Testis (tissue), 3 donors: ENCODE data around the gene NUP85. TPM values are rescaled to one million over a fixed set of nuclear protein-coding genes. Genes with fewer than 3 reads are reported as not detected.

Source experiments
- DNase-seq: peaks from one replicate; pipeline ENCODE4 v3.0.0-alpha.2; 2019
- H3K27ac ChIP-seq, 2 donors: fragments of 200-600 bp; sonication (generic); one replicate each; pipeline ENCODE4 v1.5.1; 2019
- H3K27me3 ChIP-seq: fragments of 200-600 bp; sonication (generic); one replicate; pipeline ENCODE4 v1.5.1; 2019
- H3K36me3 ChIP-seq: fragments of 200-600 bp; sonication (generic); one replicate; pipeline ENCODE4 v1.5.1; 2017; ENCODE audit warnings: low read depth; ENCODE audit errors: missing control alignments
- H3K4me1 ChIP-seq: fragments of 200-600 bp; sonication (generic); one replicate; pipeline ENCODE4 v1.5.1; 2019
- H3K4me3 ChIP-seq, 2 donors: fragments of 200-600 bp; sonication (generic); one replicate each; pipeline ENCODE4 v1.5.1; 2017 to 2019
- H3K9me3 ChIP-seq: fragments of 200-600 bp; sonication (generic); one replicate; pipeline ENCODE4 v1.5.1; 2017
- POLR2A ChIP-seq: fragments of 450-650 bp; IDR thresholded peaks from one replicate; pipeline ENCODE4 v1.6.1; 2017; ENCODE audit warnings: antibody characterized with exemption, mild to moderate bottlenecking, moderate library complexity
- WGBS, 2 donors: methylation state at CpG; one replicate each; pipeline ENCODE4 v1.1.5; 2018; 5-methylcytosine and 5-hydroxymethylcytosine counted together
- intact Hi-C: fragments of 100-400 bp; cut with DNase I; formaldehyde crosslinking; loops from one replicate; pipeline ENCODE4 v1.15.1; 2023; ENCODE audit warnings: low total_unique reads
- polyA plus RNA-seq: library from polyadenylated mRNA; stranded (reverse); fragments of 350-450 nt; fragmentation: Illumina TruSeq; extraction: RNeasy Lipid Tissue Mini Kit (QIAGEN cat#74804); gene quantifications from one replicate; pipeline ENCODE4 v1.2.3, GENCODE V29; 2014; ENCODE audit warnings: low read depth, low replicate concordance; ENCODE audit not compliant: insufficient read depth
- total RNA-seq, 2 donors: library from RNA; depleted of rRNA; stranded (reverse); fragments of >200 nt; gene quantifications; one replicate each; pipeline ENCODE4 v1.2.3, GENCODE V29; 2016
- TF ChIP-seq, protein P1 (sequence below), 3 experiments: fragments of 450-650 bp in 2 of 3; fragments of 200-600 bp in 1 of 3; sonication (generic) in 1 of 3; IDR thresholded peaks; one replicate each; pipeline ENCODE4 v1.5.1; 2016 to 2019; ENCODE audit warnings: antibody characterized with exemption in 3 of 3, mild to moderate bottlenecking in 2 of 3, moderate library complexity in 1 of 3

The NUP85 gene
- total and polyA plus RNA-seq, 3 donors from 2014 or later, result 52.6 to 76.1 (median 57.8) TPM

DNA sequence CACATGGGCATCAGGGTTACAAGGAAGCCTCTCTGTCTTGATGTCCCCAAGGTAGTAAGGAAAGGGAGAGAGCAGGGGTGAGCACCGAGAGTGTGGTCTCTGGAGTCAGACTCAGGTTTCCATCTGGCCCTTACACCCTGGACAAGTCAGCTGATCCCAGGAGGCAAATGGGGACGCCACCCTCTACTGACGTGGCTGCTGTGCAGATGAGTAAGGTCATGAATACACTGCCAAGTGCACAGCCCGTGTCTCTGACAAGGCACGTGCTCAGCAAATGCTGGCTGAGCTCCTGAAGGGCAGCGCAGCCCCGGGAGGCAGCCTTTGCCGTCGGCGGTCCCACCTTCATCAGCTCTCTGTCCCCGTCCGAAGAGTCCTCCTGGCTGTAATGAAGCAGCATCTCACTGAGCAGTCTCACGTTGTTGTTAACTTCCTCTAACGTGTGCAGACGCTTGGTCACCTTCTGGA, 36.5 kb downstream of the NUP85 start:
- H3K4me3 ChIP-seq, result no peak overlapping the region
- peaks cover 14% of the 10 kb centered on the region for H3K4me1 ChIP-seq
- H3K9me3 ChIP-seq, result no peaks in the 10 kb centered on the region
- no peak for DNase-seq
- no peaks in the 10 kb centered on the region for H3K27me3 ChIP-seq
- TF ChIP-seq POLR2A, result no peak
- TF ChIP-seq, protein P1, sequence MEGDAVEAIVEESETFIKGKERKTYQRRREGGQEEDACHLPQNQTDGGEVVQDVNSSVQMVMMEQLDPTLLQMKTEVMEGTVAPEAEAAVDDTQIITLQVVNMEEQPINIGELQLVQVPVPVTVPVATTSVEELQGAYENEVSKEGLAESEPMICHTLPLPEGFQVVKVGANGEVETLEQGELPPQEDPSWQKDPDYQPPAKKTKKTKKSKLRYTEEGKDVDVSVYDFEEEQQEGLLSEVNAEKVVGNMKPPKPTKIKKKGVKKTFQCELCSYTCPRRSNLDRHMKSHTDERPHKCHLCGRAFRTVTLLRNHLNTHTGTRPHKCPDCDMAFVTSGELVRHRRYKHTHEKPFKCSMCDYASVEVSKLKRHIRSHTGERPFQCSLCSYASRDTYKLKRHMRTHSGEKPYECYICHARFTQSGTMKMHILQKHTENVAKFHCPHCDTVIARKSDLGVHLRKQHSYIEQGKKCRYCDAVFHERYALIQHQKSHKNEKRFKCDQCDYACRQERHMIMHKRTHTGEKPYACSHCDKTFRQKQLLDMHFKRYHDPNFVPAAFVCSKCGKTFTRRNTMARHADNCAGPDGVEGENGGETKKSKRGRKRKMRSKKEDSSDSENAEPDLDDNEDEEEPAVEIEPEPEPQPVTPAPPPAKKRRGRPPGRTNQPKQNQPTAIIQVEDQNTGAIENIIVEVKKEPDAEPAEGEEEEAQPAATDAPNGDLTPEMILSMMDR (IDR thresholded peaks at IDR 0.05), result no peak
- intact Hi-C loops, result no loop called here
- 78% methylated on average over 13 to 15 of the region's 15 CpGs for WGBS, 2 donors
- H3K36me3 ChIP-seq, result peaks cover 2% of the 10 kb centered on the region
- H3K27ac ChIP-seq, result no peak overlapping the region

DNA sequence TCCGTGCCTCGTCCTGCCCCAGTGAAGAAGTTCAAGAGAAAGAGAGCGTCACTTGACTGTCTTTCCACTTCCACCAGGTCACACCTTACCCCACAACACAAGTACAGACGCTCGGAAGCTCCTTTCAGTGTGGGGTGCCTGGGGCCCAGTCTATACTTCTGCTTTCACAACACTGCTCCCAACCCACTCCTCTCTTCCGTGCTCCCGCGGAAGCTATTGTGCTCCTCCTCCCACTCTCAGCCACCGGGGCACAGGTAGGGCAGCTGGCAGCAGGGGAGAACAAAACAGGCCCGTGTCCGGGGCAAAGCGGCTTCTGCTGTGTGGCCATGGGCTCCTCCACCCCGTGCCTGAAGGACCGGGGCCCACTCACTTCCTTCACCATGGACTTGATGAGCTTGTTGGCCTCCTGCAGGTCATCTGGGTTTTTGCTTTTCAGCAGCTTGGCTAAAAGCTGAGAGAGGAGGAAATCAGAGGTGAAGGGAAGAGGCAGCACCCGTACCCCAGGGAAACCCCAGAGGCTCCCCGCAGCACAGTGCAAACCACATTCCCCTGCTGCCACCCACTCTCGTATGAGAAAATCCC, 37.1 kb downstream of the NUP85 start:
- TF ChIP-seq POLR2A, result no peak
- TF ChIP-seq, protein P1 (IDR thresholded peaks at IDR 0.05), result no peak
- Histone ChIP-seq H3K4me1 (peaks cover 14% of the 10 kb centered on the region), H3K36me3 (peaks cover 2% of the 10 kb centered on the region), H3K27ac (no peak overlapping the region), H3K9me3 (no peaks in the 10 kb centered on the region), H3K27me3 (no peaks in the 10 kb centered on the region), H3K4me3 (no peak overlapping the region)
- DNase-seq, result no peak
- intact Hi-C loops, result no loop called here
- 94 to 96% methylated on average over 15 of the region's 17 CpGs for WGBS, 2 donors

DNA sequence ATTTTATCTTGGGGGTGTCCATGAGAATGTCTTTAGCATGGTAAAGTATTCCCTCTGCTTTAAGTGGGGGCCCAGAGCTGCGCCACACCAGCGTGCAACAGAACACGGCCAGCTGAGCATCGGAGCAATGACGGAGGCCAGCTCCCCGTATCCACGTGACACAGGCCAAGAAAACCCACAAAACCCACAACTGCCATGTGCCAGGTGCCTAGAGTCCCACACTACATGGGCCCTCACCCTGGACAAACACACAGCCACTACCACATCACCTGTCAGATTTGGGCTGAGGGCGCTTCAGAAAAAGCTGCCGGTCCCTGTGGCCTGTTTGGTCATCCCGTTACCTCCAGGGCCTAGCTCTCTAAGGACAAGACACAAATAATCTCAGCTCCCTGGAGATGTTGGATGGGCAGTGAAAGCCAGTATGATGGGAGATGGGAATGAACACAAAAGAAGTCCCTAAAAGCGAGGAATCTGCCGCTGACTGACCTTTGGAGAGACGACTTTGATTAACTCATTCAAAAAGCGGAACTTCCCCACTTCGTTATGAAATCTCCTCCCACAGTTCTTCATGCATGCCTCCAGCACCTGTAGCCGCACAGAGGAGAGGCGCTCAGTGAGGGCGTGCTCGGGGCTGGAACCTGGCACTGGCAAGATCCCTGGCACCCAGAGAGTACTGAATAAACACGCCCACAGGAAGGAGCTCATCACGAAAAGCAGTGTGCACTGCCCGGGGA, 38.8 kb downstream of the NUP85 start:
- no peaks in the 10 kb centered on the region for H3K27me3 ChIP-seq
- WGBS, 2 donors, result 85% methylated on average over 22 of the region's 22 CpGs
- H3K9me3 ChIP-seq, result no peaks in the 10 kb centered on the region
- intact Hi-C loops, result no loop called here
- H3K27ac ChIP-seq, result no peak overlapping the region
- no peak for TF ChIP-seq POLR2A
- TF ChIP-seq, protein P1 (IDR thresholded peaks at IDR 0.05), result no peak
- no peak overlapping the region for H3K4me3 ChIP-seq
- H3K36me3 ChIP-seq, result peaks cover 2% of the 10 kb centered on the region
- H3K4me1 ChIP-seq, result peaks cover 14% of the 10 kb centered on the region
- DNase-seq, result no peak

DNA sequence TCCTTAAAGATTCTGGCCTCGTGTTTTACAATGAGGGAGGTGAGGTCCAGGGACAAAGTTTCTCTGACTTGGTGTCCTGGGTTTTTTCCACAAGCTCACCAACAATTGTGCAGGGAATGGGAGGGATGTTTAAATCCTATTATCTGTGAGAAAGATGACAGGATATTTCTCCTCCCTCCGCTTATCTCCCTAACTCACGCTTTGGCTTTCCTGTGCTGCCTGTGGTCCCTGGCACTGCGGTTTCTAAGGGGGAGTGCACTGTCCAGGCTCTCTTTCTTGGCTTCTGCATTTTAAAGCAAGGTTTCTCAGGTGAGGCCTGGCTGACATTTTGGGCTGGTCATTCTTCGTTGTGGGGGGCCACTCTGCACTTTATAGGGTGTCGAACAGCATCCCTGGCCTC, 39.5 kb downstream of the NUP85 start:
- no peak for TF ChIP-seq POLR2A
- TF ChIP-seq, protein P1 (IDR thresholded peaks at IDR 0.05), result no peak
- WGBS, 2 donors, result 88 to 90% methylated on average over 6 of the region's 6 CpGs
- peaks cover 2% of the 10 kb centered on the region for H3K36me3 ChIP-seq
- no peak overlapping the region for H3K4me3 ChIP-seq
- no peak overlapping the region for H3K27ac ChIP-seq
- H3K27me3 ChIP-seq, result no peaks in the 10 kb centered on the region
- intact Hi-C loops, result no loop called here
- peaks cover 10% of the 10 kb centered on the region for H3K4me1 ChIP-seq
- no peaks in the 10 kb centered on the region for H3K9me3 ChIP-seq
- DNase-seq, result no peak

DNA sequence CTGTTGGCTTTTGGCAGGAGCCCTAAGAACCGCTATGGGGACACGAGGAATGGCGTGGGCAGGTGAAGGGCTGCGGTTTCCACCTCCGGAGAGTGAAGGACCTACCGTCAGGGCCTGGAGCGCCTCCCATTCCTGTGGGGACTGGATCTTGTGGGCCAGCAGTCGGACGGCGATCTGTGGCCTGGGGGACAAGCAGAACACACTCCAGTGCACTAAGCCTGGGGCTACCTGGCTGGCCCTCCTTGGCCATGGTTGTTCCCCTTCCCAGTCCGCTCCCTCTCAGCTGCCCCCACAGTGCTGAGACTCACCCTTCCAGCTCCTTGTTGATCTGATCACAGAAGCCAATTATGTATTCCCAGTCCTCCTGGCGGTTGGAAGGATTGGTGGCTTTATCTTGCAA, 40.9 kb downstream of the NUP85 start:
- Histone ChIP-seq H3K27ac (no peak overlapping the region), H3K27me3 (no peaks in the 10 kb centered on the region), H3K4me1 (no peaks in the 10 kb centered on the region), H3K4me3 (no peak overlapping the region), H3K9me3 (no peaks in the 10 kb centered on the region), H3K36me3 (peaks cover 2% of the 10 kb centered on the region)
- intact Hi-C loops, result no loop called here
- no peak for DNase-seq
- TF ChIP-seq, protein P1 (IDR thresholded peaks at IDR 0.05), result no peak
- TF ChIP-seq POLR2A, result no peak
- 89 to 93% methylated on average over 1 to 12 of the region's 12 CpGs for WGBS, 2 donors
